ENCODE measurements around the gene NUTM2F. TPM values are rescaled to one million over a fixed set of nuclear protein-coding genes. Genes with fewer than 3 reads are reported as not detected.
"Not testable (repeated sequence)": the region's sequence is repeated elsewhere in the genome, so short reads cannot be mapped to it uniquely, and the experiment has no call there.

NUTM2F gene
- total RNA-seq, 1 donor from 2014 or later = not detected

- TF ChIP-seq CTCF (IDR thresholded peaks at IDR 0.05; ENCODE audit: insufficient read depth, low read length, severe bottlenecking) = no peak
- Histone ChIP-seq H3K4me3 (ENCODE audit: low read depth, low read length) (no peak overlapping the region), H3K27me3 (ENCODE audit: control insufficient read depth, insufficient read depth, low read length) (no peaks in the 10 kb centered on the region), H3K36me3 (ENCODE audit: control insufficient read depth, insufficient read depth, low read length) (peaks cover 2% of the 10 kb centered on the region)
- DNase-seq (ENCODE audit: low read depth) (no peak), FAIRE-seq (no peak)
Measured at GRCh38 chr9:94287877-94288513, 40.4 kb downstream of the NUTM2F start.

- H3K36me3 ChIP-seq (ENCODE audit: control insufficient read depth, insufficient read depth, low read length) = no peaks in the 10 kb centered on the region
- FAIRE-seq (no peak), DNase-seq (ENCODE audit: low read depth) (no peak)
- H3K4me3 ChIP-seq (ENCODE audit: low read depth, low read length) = no peak overlapping the region
- H3K27me3 ChIP-seq (ENCODE audit: control insufficient read depth, insufficient read depth, low read length) = no peaks in the 10 kb centered on the region
- no peak for TF ChIP-seq CTCF (IDR thresholded peaks at IDR 0.05; ENCODE audit: insufficient read depth, low read length, severe bottlenecking)
Measured at GRCh38 chr9:94286116-94286515, 42.3 kb downstream of the NUTM2F start.

GRCh38 chr9:94281101-94281500, 47.3 kb downstream of the NUTM2F start:
- H3K4me3 ChIP-seq (ENCODE audit: low read depth, low read length) = no peak overlapping the region
- no peak for FAIRE-seq
- H3K27me3 ChIP-seq (ENCODE audit: control insufficient read depth, insufficient read depth, low read length) = no peaks in the 10 kb centered on the region
- DNase-seq (ENCODE audit: low read depth) = no peak
- peaks cover 4% of the 10 kb centered on the region for H3K36me3 ChIP-seq (ENCODE audit: control insufficient read depth, insufficient read depth, low read length)
- TF ChIP-seq CTCF (IDR thresholded peaks at IDR 0.05; ENCODE audit: insufficient read depth, low read length, severe bottlenecking) = no peak

- DNase-seq (ENCODE audit: low read depth) (no peak), FAIRE-seq (no peak)
- no peak for TF ChIP-seq CTCF (IDR thresholded peaks at IDR 0.05; ENCODE audit: insufficient read depth, low read length, severe bottlenecking)
- H3K36me3 ChIP-seq (ENCODE audit: control insufficient read depth, insufficient read depth, low read length) = peaks cover 4% of the 10 kb centered on the region
- H3K27me3 ChIP-seq (ENCODE audit: control insufficient read depth, insufficient read depth, low read length) = no peaks in the 10 kb centered on the region
- H3K4me3 ChIP-seq (ENCODE audit: low read depth, low read length) = no peak overlapping the region
Measured at GRCh38 chr9:94280409-94280989, 47.9 kb downstream of the NUTM2F start.

- no peak for TF ChIP-seq CTCF (IDR thresholded peaks at IDR 0.05; ENCODE audit: insufficient read depth, low read length, severe bottlenecking)
- no peak overlapping the region for H3K4me3 ChIP-seq (ENCODE audit: low read depth, low read length)
- FAIRE-seq (no peak), DNase-seq (ENCODE audit: low read depth) (no peak)
- H3K36me3 ChIP-seq (ENCODE audit: control insufficient read depth, insufficient read depth, low read length) = peaks cover 4% of the 10 kb centered on the region
- H3K27me3 ChIP-seq (ENCODE audit: control insufficient read depth, insufficient read depth, low read length) = no peaks in the 10 kb centered on the region
Measured at GRCh38 chr9:94277885-94278536, 50.4 kb downstream of the NUTM2F start.

GRCh38 chr9:94277029-94277428, 51.4 kb downstream of the NUTM2F start:
- H3K36me3 ChIP-seq (ENCODE audit: control insufficient read depth, insufficient read depth, low read length); H3K27me3 ChIP-seq (ENCODE audit: control insufficient read depth, insufficient read depth, low read length); H3K4me3 ChIP-seq (ENCODE audit: low read depth, low read length); DNase-seq (ENCODE audit: low read depth); FAIRE-seq: not testable (repeated sequence)

Measured in bronchial epithelial cell (primary cell).